ENCODE measurements around the gene NAV1. TPM values are rescaled to one million over a fixed set of nuclear protein-coding genes. Genes with fewer than 3 reads are reported as not detected.

The NAV1 gene
- total and polyA plus RNA-seq, 2 of the 8 experiments (the other 6 are each of a cell fraction or from before 2014, with no cell fraction given), result 9.9 to 42.7 TPM

- no peak overlapping the region for H3K27ac ChIP-seq (ENCODE audit: low read depth, low read length)
- no peak for TF ChIP-seq ATF2 (IDR thresholded peaks at IDR 0.05; ENCODE audit: low read length)
- TF ChIP-seq CHD2 (IDR thresholded peaks at IDR 0.05; ENCODE audit: low read length), result no peak
- no peak for TF ChIP-seq RAD21 (IDR thresholded peaks at IDR 0.05 in 1 of 2, conservative IDR thresholded peaks at IDR 0.05 in 1 of 2; ENCODE audit: low read depth in 2 of 2, low read length in 2 of 2)
- TF ChIP-seq SP2 (IDR thresholded peaks at IDR 0.05; ENCODE audit: low read length), result no peak
- no peak for TF ChIP-seq POU5F1 (IDR thresholded peaks at IDR 0.05; ENCODE audit: low read depth, low read length)
- no peak for TF ChIP-seq MAFK (IDR thresholded peaks at IDR 0.05; ENCODE audit: low read depth, low read length)
Measured at GRCh38 chr1:201542309-201543035, 3.5 kb downstream of the NAV1 start.

More at GRCh38 chr1:201542309-201543035, 3.5 kb downstream of the NAV1 start:
- H4K8ac ChIP-seq (ENCODE audit: extremely low read depth, insufficient read depth, low read length), result no peak overlapping the region
- no peak overlapping the region for H2BK12ac ChIP-seq (ENCODE audit: low read depth, low read length)
- H3K79me2 ChIP-seq (ENCODE audit: control insufficient read depth in 1 of 2, insufficient read depth in 2 of 2, low read length in 2 of 2), result no peaks in the 10 kb centered on the region
- no peak overlapping the region for H2BK20ac ChIP-seq (ENCODE audit: low read length)
- H4K5ac ChIP-seq (ENCODE audit: insufficient read length, low read depth, low read length), result no peak overlapping the region
- FAIRE-seq, result no peak
- H3K79me1 ChIP-seq (ENCODE audit: low read depth, low read length), result no peaks in the 10 kb centered on the region; the same call in 1 of the 2 replicates
- H2BK15ac ChIP-seq (ENCODE audit: low read length), result no peak overlapping the region
- POLR2A ChIA-PET (ENCODE audit: partially characterized antibody), result no interaction called here
- H2BK5ac ChIP-seq (ENCODE audit: low read depth, low read length), result no peak overlapping the region
- H3K4ac ChIP-seq (replicated peaks; ENCODE audit: insufficient read length, low read depth, low read length), result no peak overlapping the region
- no peak overlapping the region for H3K9ac ChIP-seq (replicated peaks in 1 of 4; ENCODE audit: extremely low read depth in 1 of 4, low read depth in 3 of 4, low read length in 3 of 4)
- H3K23ac ChIP-seq (ENCODE audit: insufficient read length), result no peak overlapping the region
- H3K23me2 ChIP-seq (ENCODE audit: low read depth, low read length), result peaks cover 14% of the 10 kb centered on the region; the same call in 1 of the 2 replicates
- H2BK120ac ChIP-seq (replicated peaks; ENCODE audit: low read depth, low read length), result no peak overlapping the region
- H2AK5ac ChIP-seq (ENCODE audit: low read depth, low read length), result no peak overlapping the region
- CTCF ChIA-PET (ENCODE audit: partially characterized antibody), result interaction anchor here (0.7 to 43.8 kb wide), 10 partner anchors 9 to 251 kb away, joined by 3 to 929 read pairs (median 4); partner anchors contain the start of gene CSRP1
- H3K4me1 ChIP-seq (replicated peaks in 1 of 4; ENCODE audit: control insufficient read depth in 3 of 4, insufficient read depth in 4 of 4, low read length in 3 of 4), result peaks cover 2 to 7% (median 5%) of the 10 kb centered on the region in 4 experiments
- peaks cover 2 to 35% (median 29%) of the 10 kb centered on the region in 4 experiments for H3K27me3 ChIP-seq (replicated peaks in 1 of 4; ENCODE audit: control insufficient read depth in 3 of 4, extremely low read depth in 1 of 4, insufficient read depth in 3 of 4, low read length in 3 of 4)
- H2AFZ ChIP-seq (ENCODE audit: low read length), result no peak overlapping the region
- H3K9me3 ChIP-seq (ENCODE audit: insufficient read depth in 2 of 2, low read depth in 1 of 2, low read length in 1 of 2), result no peaks in the 10 kb centered on the region
- H4K91ac ChIP-seq (replicated peaks; ENCODE audit: insufficient read length, low read length), result no peak overlapping the region
- 86 to 100% methylated on average over 1 to 9 of the region's 9 CpGs for WGBS, 2 experiments (ENCODE audit: extremely low coverage in 1 of 2, insufficient coverage in 1 of 2, insufficient read length in 1 of 2, insufficient replicate concordance in 2 of 2, low coverage in 1 of 2, low lambda C conversion rate in 2 of 2, missing lambda C conversion rate in 1 of 2)
- no peak overlapping the region for H3K18ac ChIP-seq (ENCODE audit: extremely low read depth, low read length)
- H3K4me2 ChIP-seq (ENCODE audit: insufficient read depth in 1 of 2, low read depth in 2 of 2, low read length in 2 of 2), result no peak overlapping the region
- no peak for DNase-seq (ENCODE audit: low read depth in 1 of 2, low spot score in 2 of 2)
- H3K56ac ChIP-seq (replicated peaks; ENCODE audit: insufficient read length, low read depth, low read length), result no peak overlapping the region
- no peak overlapping the region for H3K14ac ChIP-seq (ENCODE audit: insufficient read length)
- H3K4me3 ChIP-seq (ENCODE audit: extremely low read depth in 1 of 4, insufficient read depth in 2 of 4, low read depth in 3 of 4, low read length in 4 of 4), result no peak overlapping the region
- no peaks in the 10 kb centered on the region for H4K20me1 ChIP-seq (replicated peaks in 1 of 2; ENCODE audit: control insufficient read depth in 1 of 2, insufficient read depth in 2 of 2, low read length in 2 of 2)
- no peaks in the 10 kb centered on the region for H3K36me3 ChIP-seq (ENCODE audit: control insufficient read depth in 2 of 4, insufficient read depth in 4 of 4, low read length in 3 of 4)

Measured in H1 (cell line).